Parathyroid adenoma (tissue), 2 donors: ENCODE measurements around the gene COL6A3.

Experiments
- H2AFZ ChIP-seq: fragments of 300-600 bp; sonication (generic); one replicate; pipeline ENCODE4 v1.7.0; 2017; ENCODE audit warnings: antibody characterized with exemption, mild to moderate bottlenecking
- H3K27ac ChIP-seq: fragments of 300-600 bp; sonication (generic); one replicate; pipeline ENCODE4 v1.7.0; 2017
- H3K27me3 ChIP-seq: fragments of 300-600 bp; sonication (generic); one replicate; pipeline ENCODE4 v1.7.0; 2017; ENCODE audit warnings: low read length; ENCODE audit not compliant: control insufficient read depth, insufficient read depth
- H3K36me3 ChIP-seq: fragments of 300-600 bp; sonication (generic); one replicate; pipeline ENCODE4 v1.7.0; 2017; ENCODE audit warnings: low read length; ENCODE audit not compliant: control insufficient read depth, insufficient read depth
- H3K4me1 ChIP-seq: fragments of 300-600 bp; sonication (generic); one replicate; pipeline ENCODE4 v1.7.0; 2017; ENCODE audit warnings: control low read depth
- H3K4me2 ChIP-seq: fragments of 300-600 bp; sonication (generic); one replicate; pipeline ENCODE4 v1.7.0; 2017; ENCODE audit warnings: low read length
- H3K4me3 ChIP-seq: fragments of 300-600 bp; sonication (generic); one replicate; pipeline ENCODE4 v1.7.0; 2017; ENCODE audit warnings: low read depth, low read length
- H3K79me2 ChIP-seq: fragments of 300-600 bp; sonication (generic); one replicate; pipeline ENCODE4 v1.7.0; 2017; ENCODE audit warnings: control low read depth
- H3K9ac ChIP-seq: fragments of 300-600 bp; sonication (generic); one replicate; pipeline ENCODE4 v1.7.0; 2017; ENCODE audit warnings: mild to moderate bottlenecking
- H3K9me3 ChIP-seq: fragments of 300-600 bp; sonication (generic); one replicate; pipeline ENCODE4 v1.7.0; 2017; ENCODE audit warnings: low read length; ENCODE audit not compliant: control insufficient read depth
- CTCF ChIP-seq: fragments of 300-600 bp; sonication (generic); IDR thresholded peaks from one replicate; pipeline ENCODE4 v1.7.0; 2017; ENCODE audit warnings: antibody characterized with exemption, mild to moderate bottlenecking
- donor health status: primary hyperparathyroidism.

Gene COL6A3

DNA sequence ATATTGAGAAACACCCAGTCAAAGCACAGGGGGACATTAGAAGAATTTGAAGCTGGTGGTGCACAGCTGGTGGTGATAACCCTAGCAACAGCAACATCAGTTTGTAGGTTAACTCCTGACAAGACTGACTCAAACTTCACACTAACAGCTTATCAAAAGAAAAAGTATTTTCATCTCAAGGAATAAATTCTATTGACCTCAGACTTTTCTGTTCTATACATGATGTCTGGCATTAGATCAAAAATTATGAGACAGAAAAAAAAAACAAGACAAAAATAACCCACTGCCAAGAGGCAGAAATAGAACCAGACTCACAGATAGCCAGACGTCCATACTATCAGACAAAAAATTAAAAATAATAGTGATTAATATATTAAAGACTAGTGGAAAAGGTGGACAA is 126.1 kb downstream of the COL6A3 start:
- Histone ChIP-seq H3K79me2 (no peaks in the 10 kb centered on the region), H3K36me3 (no peaks in the 10 kb centered on the region), H3K9me3 (no peaks in the 10 kb centered on the region), H3K9ac (no peak overlapping the region), H3K27ac (no peak overlapping the region), H2AFZ (no peak overlapping the region), H3K4me2 (no peak overlapping the region), H3K4me3 (no peak overlapping the region), H3K27me3 (no peaks in the 10 kb centered on the region), H3K4me1 (peaks cover 2% of the 10 kb centered on the region)
- TF ChIP-seq CTCF: no peak

GRCh38 chr2:237283131-237283928 is 130.6 kb downstream of the COL6A3 start:
- Histone ChIP-seq H2AFZ (no peak overlapping the region), H3K4me3 (no peak overlapping the region), H3K9me3 (no peaks in the 10 kb centered on the region), H3K27ac (no peak overlapping the region), H3K4me1 (no peaks in the 10 kb centered on the region), H3K27me3 (no peaks in the 10 kb centered on the region), H3K79me2 (no peaks in the 10 kb centered on the region), H3K36me3 (no peaks in the 10 kb centered on the region), H3K4me2 (no peak overlapping the region), H3K9ac (no peak overlapping the region)
- no peak for TF ChIP-seq CTCF

DNA sequence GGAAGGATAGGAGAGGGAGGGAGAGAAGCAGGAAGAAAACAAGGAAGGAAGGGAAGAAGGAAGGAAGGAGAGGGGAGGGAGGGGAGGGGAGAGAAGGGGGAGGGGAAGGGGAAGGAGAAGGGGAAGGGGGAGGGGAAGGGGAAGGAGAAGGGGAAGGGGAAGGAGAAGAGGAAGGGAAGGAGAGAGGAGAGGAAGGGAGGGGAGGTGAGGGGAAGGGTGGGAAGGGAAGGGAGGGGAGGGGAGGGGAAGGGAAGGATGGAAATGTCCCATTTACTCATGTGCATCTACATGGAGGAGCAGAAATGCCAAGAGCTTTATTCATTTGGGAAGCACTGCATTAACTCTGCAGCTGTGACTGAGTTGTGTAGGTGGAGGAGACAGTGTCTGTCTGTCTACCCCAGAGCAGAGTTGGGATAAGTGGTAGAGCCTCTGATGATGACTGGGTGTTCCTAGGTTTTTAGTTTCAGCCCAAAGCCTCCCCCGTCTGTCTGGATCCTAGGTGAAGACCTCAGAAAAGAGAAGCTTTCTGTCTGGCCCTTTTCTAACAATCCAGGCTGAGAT is 131.3 kb downstream of the COL6A3 start:
- H3K79me2 ChIP-seq: no peaks in the 10 kb centered on the region
- H3K27ac ChIP-seq: no peak overlapping the region
- H3K27me3 ChIP-seq: no peaks in the 10 kb centered on the region
- no peak for TF ChIP-seq CTCF
- H3K36me3 ChIP-seq: no peaks in the 10 kb centered on the region
- H3K4me2 ChIP-seq: no peak overlapping the region
- H2AFZ ChIP-seq: no peak overlapping the region
- no peaks in the 10 kb centered on the region for H3K9me3 ChIP-seq
- no peak overlapping the region for H3K9ac ChIP-seq
- H3K4me1 ChIP-seq: no peaks in the 10 kb centered on the region
- H3K4me3 ChIP-seq: no peak overlapping the region

DNA sequence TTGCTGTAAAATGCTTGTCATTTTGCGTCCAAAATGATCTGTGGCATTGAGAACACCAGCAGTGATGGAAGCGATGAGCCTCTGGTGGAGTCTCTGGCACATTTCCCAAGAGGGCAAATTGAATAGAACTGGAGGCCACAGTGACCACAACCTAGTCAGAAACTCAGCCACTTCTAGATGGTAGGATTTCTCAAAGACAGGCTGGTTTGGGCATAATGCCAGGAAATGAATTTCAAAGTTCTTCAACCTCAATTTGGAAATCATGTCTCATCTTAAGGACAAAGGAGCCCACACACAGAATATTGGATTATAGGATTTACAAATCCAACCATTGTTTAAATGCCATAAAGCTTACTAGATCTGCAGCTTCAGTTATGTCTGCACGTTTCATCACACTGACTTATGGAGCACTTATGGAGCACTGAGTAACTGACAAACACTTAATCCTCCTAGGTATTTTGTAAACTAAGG is 132.1 kb downstream of the COL6A3 start:
- Histone ChIP-seq H3K27ac (no peak overlapping the region), H3K79me2 (no peaks in the 10 kb centered on the region), H3K4me1 (no peaks in the 10 kb centered on the region), H3K9me3 (no peaks in the 10 kb centered on the region), H3K27me3 (no peaks in the 10 kb centered on the region), H3K9ac (no peak overlapping the region), H2AFZ (no peak overlapping the region), H3K36me3 (no peaks in the 10 kb centered on the region), H3K4me2 (no peak overlapping the region), H3K4me3 (no peak overlapping the region)
- no peak for TF ChIP-seq CTCF
